SK-N-SH treated with all-trans-retinoic acid at 6 μM for 48 hours (cell line): ENCODE measurements around the gene TPK1.

ENCODE experiments used
- ISL1 ChIP-seq: fragments of 250-450 bp; sonication (Bioruptor Pico); IDR thresholded peaks from 2 replicates; pipeline ENCODE4 v2.1.2; 2022; ENCODE audit warnings: mild to moderate bottlenecking, moderate library complexity
- OSR1 ChIP-seq: fragments of 250-450 bp; sonication (Bioruptor Pico); IDR thresholded peaks from 2 replicates; pipeline ENCODE4 v1.8.0; 2022; ENCODE audit warnings: moderate library complexity, mild to moderate bottlenecking, inconsistent platforms
- ZFP3 ChIP-seq: fragments of 250-450 bp; sonication (Bioruptor Pico); IDR thresholded peaks from 2 replicates; pipeline ENCODE4 v1.5.0; 2020; ENCODE audit warnings: mild to moderate bottlenecking, moderate library complexity
- TF ChIP-seq, protein P1 (sequence below): fragments of 250-450 bp; sonication (Bioruptor Pico); IDR thresholded peaks from 2 replicates; pipeline ENCODE4 v1.8.0; 2020; ENCODE audit warnings: mild to moderate bottlenecking, moderate library complexity, borderline replicate concordance
- TF ChIP-seq, protein P2 (sequence below): fragments of 250-450 bp; sonication (Bioruptor Pico); IDR thresholded peaks from 2 replicates; pipeline ENCODE4 v1.5.1; 2020; ENCODE audit warnings: low read depth, mild to moderate bottlenecking, moderate library complexity

DNA sequence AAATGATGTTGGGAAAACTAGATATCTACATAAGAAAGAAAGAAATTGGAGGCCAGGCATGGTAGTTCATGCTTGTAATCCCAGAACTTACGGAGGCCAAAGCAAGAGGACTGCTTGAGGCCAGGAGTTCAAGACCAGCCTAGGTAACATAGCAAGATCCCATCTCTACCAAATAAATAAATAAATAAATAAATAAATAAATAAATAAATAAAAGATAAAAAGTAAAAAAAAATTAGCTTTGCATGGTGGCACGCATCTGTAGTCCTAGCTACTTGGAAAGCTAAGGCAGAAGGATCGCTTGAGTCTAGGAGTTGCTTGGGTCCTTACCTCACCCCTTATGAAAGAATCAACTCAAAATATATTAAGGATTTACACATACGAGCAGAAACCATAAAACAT is 238.9 kb downstream of the TPK1 start:
- no peak for TF ChIP-seq ZFP3 (CRISPR knock-in tag)
- TF ChIP-seq OSR1 (CRISPR knock-in tag) = no peak
- TF ChIP-seq ISL1 (CRISPR knock-in tag) = no peak
- TF ChIP-seq, protein P1, sequence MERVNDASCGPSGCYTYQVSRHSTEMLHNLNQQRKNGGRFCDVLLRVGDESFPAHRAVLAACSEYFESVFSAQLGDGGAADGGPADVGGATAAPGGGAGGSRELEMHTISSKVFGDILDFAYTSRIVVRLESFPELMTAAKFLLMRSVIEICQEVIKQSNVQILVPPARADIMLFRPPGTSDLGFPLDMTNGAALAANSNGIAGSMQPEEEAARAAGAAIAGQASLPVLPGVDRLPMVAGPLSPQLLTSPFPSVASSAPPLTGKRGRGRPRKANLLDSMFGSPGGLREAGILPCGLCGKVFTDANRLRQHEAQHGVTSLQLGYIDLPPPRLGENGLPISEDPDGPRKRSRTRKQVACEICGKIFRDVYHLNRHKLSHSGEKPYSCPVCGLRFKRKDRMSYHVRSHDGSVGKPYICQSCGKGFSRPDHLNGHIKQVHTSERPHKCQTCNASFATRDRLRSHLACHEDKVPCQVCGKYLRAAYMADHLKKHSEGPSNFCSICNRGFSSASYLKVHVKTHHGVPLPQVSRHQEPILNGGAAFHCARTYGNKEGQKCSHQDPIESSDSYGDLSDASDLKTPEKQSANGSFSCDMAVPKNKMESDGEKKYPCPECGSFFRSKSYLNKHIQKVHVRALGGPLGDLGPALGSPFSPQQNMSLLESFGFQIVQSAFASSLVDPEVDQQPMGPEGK = no peak
- TF ChIP-seq, protein P2, sequence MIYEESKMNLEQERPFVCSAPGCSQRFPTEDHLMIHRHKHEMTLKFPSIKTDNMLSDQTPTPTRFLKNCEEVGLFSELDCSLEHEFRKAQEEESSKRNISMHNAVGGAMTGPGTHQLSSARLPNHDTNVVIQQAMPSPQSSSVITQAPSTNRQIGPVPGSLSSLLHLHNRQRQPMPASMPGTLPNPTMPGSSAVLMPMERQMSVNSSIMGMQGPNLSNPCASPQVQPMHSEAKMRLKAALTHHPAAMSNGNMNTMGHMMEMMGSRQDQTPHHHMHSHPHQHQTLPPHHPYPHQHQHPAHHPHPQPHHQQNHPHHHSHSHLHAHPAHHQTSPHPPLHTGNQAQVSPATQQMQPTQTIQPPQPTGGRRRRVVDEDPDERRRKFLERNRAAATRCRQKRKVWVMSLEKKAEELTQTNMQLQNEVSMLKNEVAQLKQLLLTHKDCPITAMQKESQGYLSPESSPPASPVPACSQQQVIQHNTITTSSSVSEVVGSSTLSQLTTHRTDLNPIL (CRISPR knock-in tag) = no peak
